GM20000 (cell line): ENCODE measurements around the gene TPD52L2.

Experiments
- DNase-seq: peaks from one replicate; pipeline ENCODE4 v3.0.0; 2012; ENCODE audit warnings: low spot score
- TF ChIP-seq, protein P1 (sequence below): IDR thresholded peaks from 2 replicates; pipeline ENCODE4 v1.5.1; 2012; ENCODE audit warnings: mild to moderate bottlenecking, control low read depth; ENCODE audit errors: extremely low read depth, missing control alignments

The TPD52L2 gene

DNA sequence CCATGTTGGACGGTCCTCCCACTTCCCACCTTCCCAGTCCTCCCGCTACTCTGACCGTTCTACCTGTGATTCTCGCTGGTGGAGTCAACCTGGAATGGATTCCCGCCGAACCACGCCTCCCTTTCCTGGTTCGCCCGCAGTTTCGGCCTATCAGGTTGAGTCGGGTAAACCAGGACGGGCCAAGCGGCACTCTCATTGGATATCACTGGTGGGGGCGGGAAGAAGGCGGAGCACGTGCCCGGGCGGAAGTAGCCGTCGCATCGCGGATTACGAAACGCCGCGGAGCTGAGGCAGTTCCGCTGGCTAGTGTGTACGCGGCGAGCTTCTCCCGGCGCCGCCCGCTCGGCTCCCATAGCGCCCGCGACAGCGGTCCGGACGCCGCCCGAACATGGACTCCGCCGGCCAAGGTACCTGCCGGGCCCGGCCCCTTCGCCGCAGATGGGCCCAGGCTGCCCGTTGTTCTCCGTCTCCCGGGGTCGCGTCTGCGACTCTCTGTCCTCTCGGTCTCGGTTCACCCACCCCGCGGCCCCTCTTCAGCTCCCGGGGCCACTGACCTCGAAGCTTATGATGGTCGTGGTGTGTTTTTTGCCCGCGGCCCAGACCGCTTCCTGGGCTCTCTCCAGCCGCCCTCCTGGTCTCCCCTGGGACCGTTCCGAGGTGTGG is at the start of gene TPD52L2:
TSS of gene TPD52L2 (plus strand) at position 293 of the 663 bp plus-strand sequence. CDS start at position 389, 96 bp downstream.
- DNase-seq, result peak; percentile 98
- TF ChIP-seq, protein P1, sequence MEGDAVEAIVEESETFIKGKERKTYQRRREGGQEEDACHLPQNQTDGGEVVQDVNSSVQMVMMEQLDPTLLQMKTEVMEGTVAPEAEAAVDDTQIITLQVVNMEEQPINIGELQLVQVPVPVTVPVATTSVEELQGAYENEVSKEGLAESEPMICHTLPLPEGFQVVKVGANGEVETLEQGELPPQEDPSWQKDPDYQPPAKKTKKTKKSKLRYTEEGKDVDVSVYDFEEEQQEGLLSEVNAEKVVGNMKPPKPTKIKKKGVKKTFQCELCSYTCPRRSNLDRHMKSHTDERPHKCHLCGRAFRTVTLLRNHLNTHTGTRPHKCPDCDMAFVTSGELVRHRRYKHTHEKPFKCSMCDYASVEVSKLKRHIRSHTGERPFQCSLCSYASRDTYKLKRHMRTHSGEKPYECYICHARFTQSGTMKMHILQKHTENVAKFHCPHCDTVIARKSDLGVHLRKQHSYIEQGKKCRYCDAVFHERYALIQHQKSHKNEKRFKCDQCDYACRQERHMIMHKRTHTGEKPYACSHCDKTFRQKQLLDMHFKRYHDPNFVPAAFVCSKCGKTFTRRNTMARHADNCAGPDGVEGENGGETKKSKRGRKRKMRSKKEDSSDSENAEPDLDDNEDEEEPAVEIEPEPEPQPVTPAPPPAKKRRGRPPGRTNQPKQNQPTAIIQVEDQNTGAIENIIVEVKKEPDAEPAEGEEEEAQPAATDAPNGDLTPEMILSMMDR, result no peak

GRCh38 chr20:63815615-63816253 is 49.3 kb upstream of the TPD52L2 start:
- DNase-seq, result no peak

DNA sequence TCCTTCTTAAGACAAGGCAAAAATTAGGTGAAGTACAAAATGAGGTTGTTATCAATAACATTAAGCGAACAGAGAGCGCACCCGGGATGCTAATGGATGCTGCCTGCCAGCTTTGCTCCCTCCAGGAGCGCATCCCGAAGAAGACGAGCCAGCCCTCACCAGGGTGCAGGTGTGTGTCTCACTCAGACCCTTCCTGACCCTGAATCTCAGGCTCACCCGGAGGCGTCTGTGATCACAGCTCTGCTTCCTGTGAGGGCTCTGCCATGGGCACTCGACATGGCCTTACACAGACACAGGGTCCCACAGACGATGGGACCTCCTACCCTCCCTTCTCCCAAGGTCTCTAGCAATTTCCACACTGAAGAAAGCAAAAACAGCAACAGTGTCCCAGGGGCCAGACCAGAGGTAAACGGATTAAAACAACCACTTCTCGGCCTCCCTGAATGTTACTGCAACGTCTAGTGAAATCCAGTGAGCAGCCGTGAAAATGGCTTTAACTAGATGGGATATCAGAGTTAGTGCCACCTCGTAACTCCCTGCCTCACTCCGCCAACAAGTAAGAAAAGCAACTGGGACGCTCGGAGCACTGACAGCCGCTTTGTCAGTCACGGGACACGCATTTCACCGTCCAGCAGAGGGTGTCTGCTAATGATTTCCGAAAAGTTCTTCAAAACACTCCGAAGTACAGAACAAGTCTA is 45.7 kb upstream of the TPD52L2 start:
- no peak for DNase-seq
- TF ChIP-seq, protein P1, result no peak

More at GRCh38 chr20:63815615-63816253, 49.3 kb upstream of the TPD52L2 start:
- TF ChIP-seq, protein P1, result no peak

DNA sequence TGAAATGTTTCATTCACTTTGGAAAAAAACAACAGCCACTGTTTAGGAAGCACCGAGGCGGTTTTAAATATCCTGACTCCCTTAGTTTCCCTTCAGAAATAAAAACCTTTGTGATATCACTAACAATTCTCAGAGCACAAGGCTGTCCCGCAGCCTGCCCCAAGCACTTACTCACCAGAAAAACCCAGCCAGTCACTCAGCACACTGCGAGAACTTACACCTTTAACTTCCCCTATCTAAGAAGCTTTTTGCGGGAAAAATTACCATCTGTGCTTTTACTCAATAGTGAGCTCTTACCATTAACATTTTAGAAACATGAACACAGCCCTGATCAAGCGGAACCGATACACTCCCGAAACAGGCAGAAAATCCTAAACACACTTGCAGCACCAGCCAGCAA is 43.3 kb upstream of the TPD52L2 start:
- TF ChIP-seq, protein P1, result no peak
- DNase-seq, result no peak

GRCh38 chr20:63822276-63822696 is 42.8 kb upstream of the TPD52L2 start:
- TF ChIP-seq, protein P1, result no peak
- no peak for DNase-seq

GRCh38 chr20:63823691-63824311 is 41.3 kb upstream of the TPD52L2 start:
- TF ChIP-seq, protein P1, result no peak
- no peak for DNase-seq
